B cell (primary cell): ENCODE measurements around the gene AP2M1. TPM values are rescaled to one million over a fixed set of nuclear protein-coding genes. Genes with fewer than 3 reads are reported as not detected.

Experiments
- ATAC-seq: fragments of 200-7000 bp; cut with Tn5 transposase; one replicate; pipeline ENCODE4 v1.10.0; 2021; ENCODE audit warnings: low read depth, mild to moderate bottlenecking, moderate number of reproducible peaks, moderate library complexity
- CTCF ChIA-PET: fragments of 350-600 bp; sonication (Branson Sonifier 250); formaldehyde crosslinking; loops from one replicate; lab custom pipeline; 2021; ENCODE audit warnings: antibody characterized with exemption, inconsistent platforms; lab: Charles Lee
- POLR2A ChIA-PET: fragments of 350-600 bp; sonication (Branson Sonifier 250); formaldehyde crosslinking; loops from one replicate; lab custom pipeline; 2021; ENCODE audit warnings: antibody characterized with exemption; lab: Charles Lee
- DNase-seq: peaks from one replicate; pipeline ENCODE4 v3.0.0; 2013
- H2AFZ ChIP-seq: 2 replicates; pipeline ENCODE4 v1.6.1; 2012; ENCODE audit warnings: mild to moderate bottlenecking, low read depth, low read length; ENCODE audit not compliant: insufficient read depth, poor library complexity, severe bottlenecking
- H3K27ac ChIP-seq, 2 donors: 1 replicate in 1 of 2; 2 replicates in 1 of 2; pipeline ENCODE4 v1.5.1; 2012 to 2013; ENCODE audit warnings: low read length in 2 of 2, mild to moderate bottlenecking in 2 of 2, moderate library complexity in 1 of 2
- H3K27me3 ChIP-seq, 4 experiments: fragments of 200-600 bp in 1 of 4; sonication (generic) in 1 of 4; replicated peaks in 1 of 4; 1 replicate in 2 of 4; 2 replicates in 2 of 4; pipeline versions ENCODE4 v1.6.1 to v1.7.0; 2013 to 2016; ENCODE audit warnings: low read length in 3 of 4, mild to moderate bottlenecking in 2 of 4, mixed read lengths in 1 of 4, moderate library complexity in 1 of 4; ENCODE audit not compliant: insufficient read depth in 4 of 4, control insufficient read depth in 3 of 4; ENCODE audit errors: control extremely low read depth in 1 of 4
- H3K36me3 ChIP-seq, 2 experiments: replicated peaks in 1 of 2; 1 replicate in 1 of 2; 2 replicates in 1 of 2; pipeline versions ENCODE4 v1.6.1 to v1.7.1; 2013; ENCODE audit warnings: low read length in 1 of 2; ENCODE audit not compliant: insufficient read depth in 2 of 2, control insufficient read depth in 1 of 2; ENCODE audit errors: control extremely low read depth in 1 of 2, extremely low read depth in 1 of 2
- H3K4me1 ChIP-seq, 2 donors: fragments of 200-600 bp in 1 of 2; sonication (generic) in 1 of 2; 1 replicate in 1 of 2; 2 replicates in 1 of 2; pipeline versions ENCODE4 v1.5.1 to v1.6.1; 2013 to 2017; ENCODE audit warnings: low read length in 2 of 2; ENCODE audit not compliant: control insufficient read depth in 2 of 2, insufficient read depth in 2 of 2
- H3K4me2 ChIP-seq: replicated peaks from 2 replicates; pipeline ENCODE3; 2012; ENCODE audit warnings: mild to moderate bottlenecking, low read depth, low read length; ENCODE audit not compliant: poor library complexity, severe bottlenecking
- H3K4me3 ChIP-seq, 5 experiments: fragments of 200-600 bp in 1 of 5; sonication (generic) in 1 of 5; 1 replicate in 3 of 5; 2 replicates in 2 of 5; pipeline versions ENCODE4 v1.5.1 to v1.7.0; 2011 to 2016; ENCODE audit warnings: low read length in 4 of 5, mild to moderate bottlenecking in 4 of 5, low read depth in 2 of 5, control low read depth in 1 of 5, moderate library complexity in 1 of 5; ENCODE audit not compliant: insufficient read depth in 1 of 5; ENCODE audit errors: control extremely low read depth in 1 of 5, extremely low read depth in 1 of 5
- H3K79me2 ChIP-seq: fragments of 200-600 bp; sonication (generic); one replicate; pipeline ENCODE4 v1.6.0; 2016; ENCODE audit warnings: low read length; ENCODE audit not compliant: control insufficient read depth, insufficient read depth
- H3K9ac ChIP-seq: fragments of 200-600 bp; sonication (generic); 2 replicates; pipeline ENCODE4 v1.6.1; 2017; ENCODE audit warnings: mild to moderate bottlenecking, low read length, moderate library complexity
- H3K9me3 ChIP-seq, 3 donors: one replicate each; pipeline versions ENCODE4 v1.6.1 to v1.7.1; 2013; ENCODE audit warnings: low read length in 2 of 3; ENCODE audit not compliant: control insufficient read depth in 2 of 3, insufficient read depth in 1 of 3; ENCODE audit errors: control extremely low read depth in 1 of 3
- H4K20me1 ChIP-seq: 2 replicates; pipeline ENCODE4 v1.6.0; 2012; ENCODE audit warnings: mild to moderate bottlenecking, low read length; ENCODE audit not compliant: insufficient read depth, control insufficient read depth, poor library complexity, severe bottlenecking
- H3K27ac Mint-ChIP-seq: one replicate; pipeline ENCODE4 v1.8.0; 2021; ENCODE audit warnings: mixed read lengths
- H3K27me3 Mint-ChIP-seq: one replicate; pipeline ENCODE4 v1.8.0; 2021; ENCODE audit warnings: mixed read lengths
- H3K4me1 Mint-ChIP-seq: one replicate; pipeline ENCODE4 v1.8.0; 2021; ENCODE audit warnings: mixed read lengths
- H3K4me3 Mint-ChIP-seq: one replicate; pipeline ENCODE4 v1.8.0; 2021; ENCODE audit warnings: mixed read lengths
- H3K9me3 Mint-ChIP-seq: one replicate; pipeline ENCODE4 v1.8.0; 2022; ENCODE audit warnings: mixed read lengths; ENCODE audit not compliant: insufficient read depth
- CTCF ChIP-seq: fragments of 200-600 bp; IDR thresholded peaks from one replicate; pipeline ENCODE4 v1.8.0; 2022; ENCODE audit warnings: antibody characterized with exemption, mild to moderate bottlenecking
- EZH2 ChIP-seq: IDR thresholded peaks from 2 replicates; pipeline ENCODE4 v1.6.1; 2012; ENCODE audit warnings: borderline replicate concordance, low read depth, mild to moderate bottlenecking, moderate library complexity, low read length; ENCODE audit not compliant: insufficient read depth, poor library complexity, severe bottlenecking
- WGBS: methylation state at CpG from one replicate; pipeline ENCODE4 v1.1.5; 2013; ENCODE audit warnings: missing lambda C conversion rate; ENCODE audit not compliant: insufficient coverage; 5-methylcytosine and 5-hydroxymethylcytosine counted together
- intact Hi-C: fragments of 100-400 bp; cut with micrococcal nuclease; formaldehyde crosslinking; loops from one replicate; pipeline ENCODE4 v1.10.0; 2022
- polyA plus RNA-seq: library from polyadenylated mRNA; depleted of rRNA; stranded (reverse); fragments of >200 nt; gene quantifications from 2 replicates; pipeline ENCODE4 v1.2.3, GENCODE V29; 2012
- total RNA-seq, 2 donors: library from RNA; stranded (reverse); fragments of 120-200 nt in 1 of 2; gene quantifications; 1 replicate in 1 of 2; 2 replicates in 1 of 2; pipeline versions ENCODE4 v1.2.3 to v1.2.4, GENCODE V29; 2013 to 2022

AP2M1 gene
- total and polyA plus RNA-seq, 2 donors (not counting 1 experiment from before 2014, with no cell fraction given) = 171 to 207 TPM

DNA sequence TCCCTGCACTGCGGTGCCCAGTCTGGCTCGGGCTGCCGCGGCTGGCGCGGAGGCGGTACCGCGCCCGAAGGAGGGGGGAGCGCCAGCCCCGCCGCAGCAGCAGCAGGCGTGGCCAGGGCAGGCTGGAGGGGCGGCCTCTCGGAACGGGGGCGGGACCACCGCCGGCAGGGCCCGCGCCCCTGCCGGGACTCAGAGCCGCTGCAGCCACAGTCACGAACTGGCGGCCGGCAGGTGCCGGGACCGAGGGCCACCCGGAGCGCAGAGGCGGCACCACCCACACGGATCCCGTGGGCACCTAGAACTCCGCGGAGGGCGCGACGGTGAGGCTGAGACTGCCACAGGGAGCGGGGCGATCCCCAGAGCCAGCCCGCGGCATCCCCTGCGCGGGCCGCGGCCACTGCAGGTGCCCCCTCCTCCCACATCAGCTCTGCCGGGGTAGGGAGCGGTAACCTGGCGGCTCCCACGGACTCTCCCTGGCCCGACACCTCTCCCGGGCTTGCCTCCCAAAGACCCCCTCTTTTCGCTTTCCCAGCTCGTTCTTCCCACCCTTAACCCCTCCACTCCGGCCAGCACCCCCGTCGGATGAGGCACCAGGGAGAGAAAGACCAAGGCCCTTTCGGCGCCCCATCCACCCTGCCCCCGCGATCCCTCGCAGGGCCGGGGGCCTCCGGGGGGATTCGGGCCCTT is 54.9 kb downstream of the AP2M1 start, which contains the start of gene VWA5B2:
Gene VWA5B2, plus strand, starts transcription at position 192 of the 687 bp plus-strand sequence. CDS start 944 bp downstream, outside the sequence.
- Histone ChIP-seq H3K4me1 (peaks cover 15 to 25% of the 10 kb centered on the region in 2 donors), H4K20me1 (no peaks in the 10 kb centered on the region), H3K79me2 (no peaks in the 10 kb centered on the region), H3K27me3 (peaks cover 0 to 73% (median 39%) of the 10 kb centered on the region in 4 experiments), H3K9me3 (peaks cover 0 to 3% (median 0%) of the 10 kb centered on the region in 3 donors), H3K4me2 (peak within 1 kb of the TSS; percentile 100), H3K36me3 (no peaks in the 10 kb centered on the region), H3K9ac (peak within 1 kb of the TSS; percentile 72), H2AFZ (peak within 1 kb of the TSS; percentile 82), H3K4me3 (peak within 1 kb of the TSS; percentile 9 to 74 (median 59)), H3K27ac (no peak within 1 kb of the TSS)
- peaks cover 20% of the 10 kb centered on the region for H3K4me1 Mint-ChIP-seq
- under 1% methylated on average over 66 of the region's 66 CpGs for WGBS
- H3K9me3 Mint-ChIP-seq = no peaks in the 10 kb centered on the region
- peak within 1 kb of the TSS; percentile 85 for H3K4me3 Mint-ChIP-seq
- H3K27me3 Mint-ChIP-seq = peaks cover 44% of the 10 kb centered on the region
- no peak within 1 kb of the TSS for H3K27ac Mint-ChIP-seq
- DNase-seq = peak; percentile 88
- peak; percentile 98 for ATAC-seq
- ChIA-PET POLR2A (interaction anchor here (1.4 kb wide), 1 partner anchor 20 kb away, joined by 3 read pairs; the partner anchor contains the start of gene EEF1AKMT4), CTCF (interaction anchor here (1.0 to 2.4 kb wide), 4 partner anchors 11 to 334 kb away, joined by 3 to 12 read pairs (median 5); no protein-coding TSS in a partner anchor)
- TF ChIP-seq CTCF (peak; percentile 37), EZH2 (no peak)
- intact Hi-C loops = loop anchor here (1.0 to 5.0 kb wide), 5 partner anchors 43 to 345 kb away; partner anchors contain the start of genes ABCF3, AP2M1, EIF2B5 and PARL
